ENCODE data around the gene SP7. TPM values are rescaled to one million over a fixed set of nuclear protein-coding genes. Genes with fewer than 3 reads are reported as not detected.

The SP7 gene
- total and polyA plus RNA-seq, 9 of the 15 experiments (the other 6 are each of a cell fraction or from before 2014, with no cell fraction given), result 0.04 TPM; not detected in 8

- TF ChIP-seq, protein P1, sequence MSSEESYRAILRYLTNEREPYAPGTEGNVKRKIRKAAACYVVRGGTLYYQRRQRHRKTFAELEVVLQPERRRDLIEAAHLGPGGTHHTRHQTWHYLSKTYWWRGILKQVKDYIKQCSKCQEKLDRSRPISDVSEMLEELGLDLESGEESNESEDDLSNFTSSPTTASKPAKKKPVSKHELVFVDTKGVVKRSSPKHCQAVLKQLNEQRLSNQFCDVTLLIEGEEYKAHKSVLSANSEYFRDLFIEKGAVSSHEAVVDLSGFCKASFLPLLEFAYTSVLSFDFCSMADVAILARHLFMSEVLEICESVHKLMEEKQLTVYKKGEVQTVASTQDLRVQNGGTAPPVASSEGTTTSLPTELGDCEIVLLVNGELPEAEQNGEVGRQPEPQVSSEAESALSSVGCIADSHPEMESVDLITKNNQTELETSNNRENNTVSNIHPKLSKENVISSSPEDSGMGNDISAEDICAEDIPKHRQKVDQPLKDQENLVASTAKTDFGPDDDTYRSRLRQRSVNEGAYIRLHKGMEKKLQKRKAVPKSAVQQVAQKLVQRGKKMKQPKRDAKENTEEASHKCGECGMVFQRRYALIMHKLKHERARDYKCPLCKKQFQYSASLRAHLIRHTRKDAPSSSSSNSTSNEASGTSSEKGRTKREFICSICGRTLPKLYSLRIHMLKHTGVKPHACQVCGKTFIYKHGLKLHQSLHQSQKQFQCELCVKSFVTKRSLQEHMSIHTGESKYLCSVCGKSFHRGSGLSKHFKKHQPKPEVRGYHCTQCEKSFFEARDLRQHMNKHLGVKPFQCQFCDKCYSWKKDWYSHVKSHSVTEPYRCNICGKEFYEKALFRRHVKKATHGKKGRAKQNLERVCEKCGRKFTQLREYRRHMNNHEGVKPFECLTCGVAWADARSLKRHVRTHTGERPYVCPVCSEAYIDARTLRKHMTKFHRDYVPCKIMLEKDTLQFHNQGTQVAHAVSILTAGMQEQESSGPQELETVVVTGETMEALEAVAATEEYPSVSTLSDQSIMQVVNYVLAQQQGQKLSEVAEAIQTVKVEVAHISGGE (CRISPR knock-in tag; IDR thresholded peaks at IDR 0.05), result no peak
- TF ChIP-seq CBFA2T3 (IDR thresholded peaks at IDR 0.05) (0 out of 2 replicates have a peak, but pooled peaks have one; percentile 19), SMARCC2 (IDR thresholded peaks at IDR 0.05; ENCODE audit: low read depth) (no peak), ASH1L (IDR thresholded peaks at IDR 0.05; ENCODE audit: borderline replicate concordance, low read depth, partially characterized antibody) (no peak), FOS (IDR thresholded peaks at IDR 0.05; ENCODE audit: extremely low read depth, insufficient read length) (no peak), PTRF (tag; IDR thresholded peaks at IDR 0.05) (no peak), ETS1 (conservative IDR thresholded peaks at IDR 0.05; ENCODE audit: control insufficient read depth, low read depth, low read length) (no peak), JUND (IDR thresholded peaks at IDR 0.05; ENCODE audit: borderline replicate concordance, low read depth, low read length) (no peak), JUND (tag; IDR thresholded peaks at IDR 0.05; ENCODE audit: borderline replicate concordance, low read depth, low read length) (no peak; the same call in 2 of the 3 replicates), SIN3B (IDR thresholded peaks at IDR 0.05; ENCODE audit: low read depth) (no peak), TAL1 (IDR thresholded peaks at IDR 0.05) (no peak), TARDBP (IDR thresholded peaks at IDR 0.05) (0 out of 2 replicates have a peak, but pooled peaks have one; percentile 38), TCFL5 (CRISPR knock-in tag; conservative IDR thresholded peaks at IDR 0.05) (no peak), TAF15 (IDR thresholded peaks at IDR 0.05; ENCODE audit: low read depth, low read length) (no peak), FOXJ2 (tag; IDR thresholded peaks at IDR 0.05) (no peak)
- TF ChIP-seq, protein P2, sequence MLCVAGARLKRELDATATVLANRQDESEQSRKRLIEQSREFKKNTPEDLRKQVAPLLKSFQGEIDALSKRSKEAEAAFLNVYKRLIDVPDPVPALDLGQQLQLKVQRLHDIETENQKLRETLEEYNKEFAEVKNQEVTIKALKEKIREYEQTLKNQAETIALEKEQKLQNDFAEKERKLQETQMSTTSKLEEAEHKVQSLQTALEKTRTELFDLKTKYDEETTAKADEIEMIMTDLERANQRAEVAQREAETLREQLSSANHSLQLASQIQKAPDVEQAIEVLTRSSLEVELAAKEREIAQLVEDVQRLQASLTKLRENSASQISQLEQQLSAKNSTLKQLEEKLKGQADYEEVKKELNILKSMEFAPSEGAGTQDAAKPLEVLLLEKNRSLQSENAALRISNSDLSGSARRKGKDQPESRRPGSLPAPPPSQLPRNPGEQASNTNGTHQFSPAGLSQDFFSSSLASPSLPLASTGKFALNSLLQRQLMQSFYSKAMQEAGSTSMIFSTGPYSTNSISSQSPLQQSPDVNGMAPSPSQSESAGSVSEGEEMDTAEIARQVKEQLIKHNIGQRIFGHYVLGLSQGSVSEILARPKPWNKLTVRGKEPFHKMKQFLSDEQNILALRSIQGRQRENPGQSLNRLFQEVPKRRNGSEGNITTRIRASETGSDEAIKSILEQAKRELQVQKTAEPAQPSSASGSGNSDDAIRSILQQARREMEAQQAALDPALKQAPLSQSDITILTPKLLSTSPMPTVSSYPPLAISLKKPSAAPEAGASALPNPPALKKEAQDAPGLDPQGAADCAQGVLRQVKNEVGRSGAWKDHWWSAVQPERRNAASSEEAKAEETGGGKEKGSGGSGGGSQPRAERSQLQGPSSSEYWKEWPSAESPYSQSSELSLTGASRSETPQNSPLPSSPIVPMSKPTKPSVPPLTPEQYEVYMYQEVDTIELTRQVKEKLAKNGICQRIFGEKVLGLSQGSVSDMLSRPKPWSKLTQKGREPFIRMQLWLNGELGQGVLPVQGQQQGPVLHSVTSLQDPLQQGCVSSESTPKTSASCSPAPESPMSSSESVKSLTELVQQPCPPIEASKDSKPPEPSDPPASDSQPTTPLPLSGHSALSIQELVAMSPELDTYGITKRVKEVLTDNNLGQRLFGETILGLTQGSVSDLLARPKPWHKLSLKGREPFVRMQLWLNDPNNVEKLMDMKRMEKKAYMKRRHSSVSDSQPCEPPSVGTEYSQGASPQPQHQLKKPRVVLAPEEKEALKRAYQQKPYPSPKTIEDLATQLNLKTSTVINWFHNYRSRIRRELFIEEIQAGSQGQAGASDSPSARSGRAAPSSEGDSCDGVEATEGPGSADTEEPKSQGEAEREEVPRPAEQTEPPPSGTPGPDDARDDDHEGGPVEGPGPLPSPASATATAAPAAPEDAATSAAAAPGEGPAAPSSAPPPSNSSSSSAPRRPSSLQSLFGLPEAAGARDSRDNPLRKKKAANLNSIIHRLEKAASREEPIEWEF (CRISPR knock-in tag; IDR thresholded peaks at IDR 0.05), result no peak
Measured at GRCh38 chr12:53344824-53345485, 8.8 kb upstream of the SP7 start (continued).

Data from K562 (cell line).